Coronary artery (tissue), 2 donors: ENCODE results near the gene RNF166.

ENCODE experiments used
- DNase-seq: peaks from one replicate; pipeline ENCODE4 v3.0.0-alpha.2; 2017; ENCODE audit warnings: low spot score
- H3K27ac ChIP-seq, 2 donors: fragments of 200-600 bp; sonication (generic); one replicate each; pipeline ENCODE4 v1.5.1; 2016 to 2019
- H3K4me3 ChIP-seq: fragments of 200-600 bp; sonication (generic); 2 replicates; pipeline ENCODE4 v1.5.1; 2016; ENCODE audit warnings: mild to moderate bottlenecking, moderate library complexity
- CTCF ChIP-seq: fragments of 200-600 bp; sonication (generic); IDR thresholded peaks from one replicate; pipeline ENCODE4 v1.5.1; 2019; ENCODE audit warnings: antibody characterized with exemption

The RNF166 gene

GRCh38 chr16:88706229-88706964 lies at the start of gene RNF166, which contains the start of gene CTU2:
Gene RNF166 (minus strand): TSS chr16:88706408. CDS start chr16:88706325, 83 bp downstream.
Gene CTU2 (plus strand): TSS chr16:88706503. CDS start chr16:88706531, 28 bp downstream.
- DNase-seq: peak; percentile 89
- peak within 1 kb of the TSS; percentile 66 to 91 for H3K27ac ChIP-seq
- peak within 1 kb of the TSS; percentile 94 for H3K4me3 ChIP-seq
- no peak for TF ChIP-seq CTCF

GRCh38 chr16:88754912-88755744 lies 48.9 kb upstream of the RNF166 start:
- DNase-seq: no peak
- TF ChIP-seq CTCF: no peak
- Histone ChIP-seq H3K27ac (no peak overlapping the region), H3K4me3 (no peak overlapping the region)

GRCh38 chr16:88754109-88754911 lies 48.1 kb upstream of the RNF166 start:
- Histone ChIP-seq H3K4me3 (no peak overlapping the region), H3K27ac (no peak overlapping the region)
- TF ChIP-seq CTCF: no peak
- no peak for DNase-seq

- no peak for TF ChIP-seq CTCF
- Histone ChIP-seq H3K4me3 (no peak overlapping the region), H3K27ac (no peak overlapping the region)
- DNase-seq: no peak
Measured at GRCh38 chr16:88753602-88754001, 47.4 kb upstream of the RNF166 start.

GRCh38 chr16:88753191-88753590 lies 47.0 kb upstream of the RNF166 start:
- no peak for DNase-seq
- Histone ChIP-seq H3K27ac (no peak overlapping the region), H3K4me3 (no peak overlapping the region)
- no peak for TF ChIP-seq CTCF

GRCh38 chr16:88752386-88753002 lies 46.3 kb upstream of the RNF166 start:
- no peak for TF ChIP-seq CTCF
- DNase-seq: no peak
- Histone ChIP-seq H3K27ac (no peak overlapping the region), H3K4me3 (no peak overlapping the region)
